HEK293 (cell line): ENCODE results near the gene PLA2G4D.

Experiments used
- CTCF ChIA-PET: fragments of 350-600 bp; formaldehyde crosslinking; extraction: SDS; loops from one replicate; lab custom pipeline; 2021; ENCODE audit warnings: antibody characterized with exemption; lab: Yijun Ruan, JAX
- POLR2A ChIA-PET: fragments of 300-600 bp; formaldehyde crosslinking; extraction: SDS; loops from one replicate; lab custom pipeline; 2020; ENCODE audit warnings: antibody characterized with exemption, inconsistent platforms; lab: Yijun Ruan, JAX
- H3K27ac ChIP-seq: fragments of 200-500 bp; sonication (Bioruptor generic); 2 replicates; pipeline ENCODE4 v1.5.1; 2014; ENCODE audit warnings: low read depth, low read length, control low read depth, inconsistent platforms; ENCODE audit errors: extremely low read depth
- H3K36me3 ChIP-seq, 2 experiments: fragments of 200-500 bp in 1 of 2; sonication (Bioruptor generic) in 1 of 2; 1 replicate in 1 of 2; 2 replicates in 1 of 2; pipeline ENCODE4 v1.5.1; 2014 to 2017; ENCODE audit warnings: inconsistent platforms in 2 of 2, low read length in 2 of 2; ENCODE audit not compliant: control insufficient read depth in 2 of 2, insufficient read depth in 1 of 2
- H3K4me1 ChIP-seq: fragments of 200-500 bp; sonication (Bioruptor generic); 2 replicates; pipeline ENCODE4 v1.5.1; 2014; ENCODE audit warnings: mild to moderate bottlenecking, low read length, inconsistent platforms; ENCODE audit not compliant: control insufficient read depth, insufficient read depth
- H3K4me3 ChIP-seq: 2 replicates; pipeline ENCODE4 v1.5.1; 2011; ENCODE audit warnings: low read depth, mild to moderate bottlenecking, control low read depth, low read length, moderate library complexity
- H3K9me3 ChIP-seq: fragments of 200-500 bp; sonication (Bioruptor generic); 2 replicates; pipeline ENCODE4 v1.5.1; 2014; ENCODE audit warnings: low read depth, low read length, inconsistent platforms; ENCODE audit not compliant: control insufficient read depth, insufficient read depth
- BCL11B ChIP-seq: fragments of 450-650 bp; formaldehyde crosslinking; IDR thresholded peaks from 2 replicates; pipeline ENCODE4 v1.5.1; 2016; ENCODE audit warnings: low read depth, missing biosample characterization, missing genetic modification characterization
- GLI4 ChIP-seq: fragments of 450-650 bp; formaldehyde crosslinking; IDR thresholded peaks from 2 replicates; pipeline ENCODE4 v1.5.1; 2016; ENCODE audit warnings: missing biosample characterization, missing genetic modification characterization
- KLF16 ChIP-seq: fragments of 450-650 bp; formaldehyde crosslinking; IDR thresholded peaks from 2 replicates; pipeline ENCODE4 v1.5.1; 2017; ENCODE audit warnings: missing biosample characterization, missing genetic modification characterization
- MYNN ChIP-seq: fragments of 450-650 bp; formaldehyde crosslinking; IDR thresholded peaks from 2 replicates; pipeline ENCODE4 v1.5.1; 2016; ENCODE audit warnings: missing biosample characterization, missing genetic modification characterization, borderline replicate concordance
- SP3 ChIP-seq: fragments of 450-650 bp; formaldehyde crosslinking; IDR thresholded peaks from 2 replicates; pipeline ENCODE4 v1.5.1; 2016; ENCODE audit warnings: missing biosample characterization, missing genetic modification characterization
- ZEB2 ChIP-seq: fragments of 450-650 bp; formaldehyde crosslinking; IDR thresholded peaks from 2 replicates; pipeline ENCODE4 v1.5.1; 2016; ENCODE audit warnings: missing biosample characterization, missing genetic modification characterization
- ZFP69B ChIP-seq: fragments of 450-650 bp; formaldehyde crosslinking; IDR thresholded peaks from 2 replicates; pipeline ENCODE4 v1.5.1; 2016; ENCODE audit warnings: missing biosample characterization, missing genetic modification characterization
- ZIC2 ChIP-seq: fragments of 450-650 bp; formaldehyde crosslinking; IDR thresholded peaks from 2 replicates; pipeline ENCODE4 v1.5.1; 2016; ENCODE audit warnings: missing biosample characterization, missing genetic modification characterization
- ZNF133 ChIP-seq: fragments of 450-650 bp; formaldehyde crosslinking; IDR thresholded peaks from 2 replicates; pipeline ENCODE4 v1.5.1; 2016; ENCODE audit warnings: missing biosample characterization, missing genetic modification characterization
- ZNF157 ChIP-seq: fragments of 450-650 bp; formaldehyde crosslinking; IDR thresholded peaks from 2 replicates; pipeline ENCODE4 v1.5.1; 2016; ENCODE audit warnings: missing biosample characterization, missing genetic modification characterization
- ZNF169 ChIP-seq: fragments of 450-650 bp; formaldehyde crosslinking; IDR thresholded peaks from 2 replicates; pipeline ENCODE4 v1.5.1; 2016; ENCODE audit warnings: missing biosample characterization, missing genetic modification characterization
- ZNF19 ChIP-seq: fragments of 450-650 bp; formaldehyde crosslinking; IDR thresholded peaks from 2 replicates; pipeline ENCODE4; 2016; ENCODE audit warnings: missing biosample characterization, missing genetic modification characterization, low read depth
- ZNF354C ChIP-seq: fragments of 450-650 bp; formaldehyde crosslinking; IDR thresholded peaks from 2 replicates; pipeline ENCODE4 v1.5.1; 2016; ENCODE audit warnings: missing biosample characterization, missing genetic modification characterization, low read depth, borderline replicate concordance
- ZNF366 ChIP-seq: fragments of 450-650 bp; formaldehyde crosslinking; conservative IDR thresholded peaks from 2 replicates; pipeline ENCODE4 v1.5.1; 2016; ENCODE audit warnings: missing biosample characterization, missing genetic modification characterization
- ZNF426 ChIP-seq: fragments of 450-650 bp; formaldehyde crosslinking; IDR thresholded peaks from 2 replicates; pipeline ENCODE4 v1.5.1; 2017; ENCODE audit warnings: missing biosample characterization, missing genetic modification characterization, mild to moderate bottlenecking, inconsistent platforms, moderate library complexity
- ZNF530 ChIP-seq: fragments of 450-650 bp; formaldehyde crosslinking; IDR thresholded peaks from 2 replicates; pipeline ENCODE4 v1.5.1; 2016; ENCODE audit warnings: low read depth, missing biosample characterization, missing genetic modification characterization
- ZNF621 ChIP-seq: fragments of 450-650 bp; formaldehyde crosslinking; IDR thresholded peaks from 2 replicates; pipeline ENCODE4 v1.5.1; 2017; ENCODE audit warnings: missing biosample characterization, missing genetic modification characterization
- ZNF677 ChIP-seq: fragments of 450-650 bp; IDR thresholded peaks from 2 replicates; pipeline ENCODE4 v1.5.0; 2018; ENCODE audit warnings: missing biosample characterization, mild to moderate bottlenecking, missing genetic modification characterization, moderate library complexity
- ZNF768 ChIP-seq: fragments of 450-650 bp; formaldehyde crosslinking; IDR thresholded peaks from 2 replicates; pipeline ENCODE4 v1.5.1; 2018; ENCODE audit warnings: missing biosample characterization, mild to moderate bottlenecking, missing genetic modification characterization
- ZNF830 ChIP-seq: fragments of 450-650 bp; IDR thresholded peaks from 2 replicates; pipeline ENCODE4 v1.5.0; 2018; ENCODE audit warnings: missing biosample characterization, missing genetic modification characterization, low read depth, mild to moderate bottlenecking, moderate library complexity
- TF ChIP-seq, protein P1 (sequence below): fragments of 450-650 bp; formaldehyde crosslinking; IDR thresholded peaks from 2 replicates; pipeline ENCODE4 v1.5.1; 2016; ENCODE audit warnings: missing biosample characterization, missing genetic modification characterization
- TF ChIP-seq, protein P2 (sequence below): IDR thresholded peaks from 2 replicates; pipeline ENCODE4 v1.6.1; 2011; ENCODE audit warnings: mild to moderate bottlenecking, low read depth, low read length, borderline replicate concordance
- TF ChIP-seq, protein P3 (sequence below): fragments of 450-650 bp; formaldehyde crosslinking; IDR thresholded peaks from 2 replicates; pipeline ENCODE4 v1.5.0; 2017; ENCODE audit warnings: missing biosample characterization, missing genetic modification characterization, borderline replicate concordance

The PLA2G4D gene

DNA sequence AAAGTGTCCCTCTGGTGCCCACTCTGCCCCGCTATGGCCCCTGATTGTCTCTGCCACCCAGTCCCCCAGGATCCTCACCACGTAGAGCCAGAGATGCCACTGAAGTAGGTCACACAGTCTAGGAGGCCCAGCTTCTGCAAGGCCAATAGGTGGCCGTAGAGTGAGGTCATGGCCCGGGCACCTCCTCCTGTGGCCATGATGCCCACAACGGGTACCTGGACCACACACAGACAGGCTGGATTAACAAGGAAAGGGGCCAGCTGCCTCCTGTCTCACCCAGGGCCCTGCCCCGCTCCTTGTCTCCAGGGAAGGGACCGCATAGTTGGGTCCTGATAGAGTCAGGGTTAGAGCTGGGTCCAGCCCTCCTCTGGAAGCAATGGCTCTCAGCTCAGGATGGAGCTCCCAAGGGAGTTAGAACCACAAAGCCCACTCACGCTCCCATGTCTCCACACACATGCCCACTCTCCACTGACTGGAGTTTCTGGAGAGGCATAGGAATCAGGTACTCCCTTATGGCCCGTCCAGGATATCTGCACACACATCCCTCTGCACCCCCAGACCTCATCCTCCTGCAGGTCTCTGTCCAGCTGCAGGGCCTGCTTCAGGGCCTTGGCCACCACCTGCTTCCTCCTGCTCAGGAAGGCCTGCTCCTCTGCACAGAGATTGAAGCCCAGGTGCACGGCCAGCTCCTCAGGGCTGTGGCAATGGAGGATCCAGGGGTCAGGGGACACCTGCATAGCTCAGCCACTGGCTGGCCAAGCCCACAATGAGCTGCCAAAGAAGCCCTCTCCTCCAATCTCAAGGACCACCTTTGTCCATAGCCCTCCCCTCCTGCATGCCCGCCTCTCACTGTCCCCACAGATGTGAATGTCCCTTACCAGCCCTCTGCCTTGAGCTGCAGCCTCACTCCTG, 13.2 kb downstream of the PLA2G4D start:
- Histone ChIP-seq H3K4me1 (no peaks in the 10 kb centered on the region), H3K36me3 (no peaks in the 10 kb centered on the region), H3K9me3 (no peaks in the 10 kb centered on the region), H3K27ac (no peak overlapping the region), H3K4me3 (no peak overlapping the region)
- CTCF ChIA-PET: interaction anchor here (0.6 to 1.2 kb wide), 6 partner anchors 12 to 92 kb away, joined by 3 to 7 read pairs (median 3); no protein-coding TSS in a partner anchor
- POLR2A ChIA-PET: no interaction called here
- TF ChIP-seq KLF16 (tag by site-specific recombination): no peak
- no peak for TF ChIP-seq ZNF354C (tag by site-specific recombination)
- TF ChIP-seq ZFP69B (tag by site-specific recombination): no peak
- no peak for TF ChIP-seq ZNF19 (tag by site-specific recombination)
- TF ChIP-seq, protein P1, sequence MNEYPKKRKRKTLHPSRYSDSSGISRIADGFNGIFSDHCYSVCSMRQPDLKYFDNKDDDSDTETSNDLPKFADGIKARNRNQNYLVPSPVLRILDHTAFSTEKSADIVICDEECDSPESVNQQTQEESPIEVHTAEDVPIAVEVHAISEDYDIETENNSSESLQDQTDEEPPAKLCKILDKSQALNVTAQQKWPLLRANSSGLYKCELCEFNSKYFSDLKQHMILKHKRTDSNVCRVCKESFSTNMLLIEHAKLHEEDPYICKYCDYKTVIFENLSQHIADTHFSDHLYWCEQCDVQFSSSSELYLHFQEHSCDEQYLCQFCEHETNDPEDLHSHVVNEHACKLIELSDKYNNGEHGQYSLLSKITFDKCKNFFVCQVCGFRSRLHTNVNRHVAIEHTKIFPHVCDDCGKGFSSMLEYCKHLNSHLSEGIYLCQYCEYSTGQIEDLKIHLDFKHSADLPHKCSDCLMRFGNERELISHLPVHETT (tag by site-specific recombination): no peak
- no peak for TF ChIP-seq ZNF157
- no peak for TF ChIP-seq ZNF426 (tag by site-specific recombination)
- no peak for TF ChIP-seq ZNF530 (tag by site-specific recombination)
- TF ChIP-seq ZNF621 (tag by site-specific recombination): no peak
- TF ChIP-seq GLI4 (tag by site-specific recombination): no peak
- TF ChIP-seq, protein P2, sequence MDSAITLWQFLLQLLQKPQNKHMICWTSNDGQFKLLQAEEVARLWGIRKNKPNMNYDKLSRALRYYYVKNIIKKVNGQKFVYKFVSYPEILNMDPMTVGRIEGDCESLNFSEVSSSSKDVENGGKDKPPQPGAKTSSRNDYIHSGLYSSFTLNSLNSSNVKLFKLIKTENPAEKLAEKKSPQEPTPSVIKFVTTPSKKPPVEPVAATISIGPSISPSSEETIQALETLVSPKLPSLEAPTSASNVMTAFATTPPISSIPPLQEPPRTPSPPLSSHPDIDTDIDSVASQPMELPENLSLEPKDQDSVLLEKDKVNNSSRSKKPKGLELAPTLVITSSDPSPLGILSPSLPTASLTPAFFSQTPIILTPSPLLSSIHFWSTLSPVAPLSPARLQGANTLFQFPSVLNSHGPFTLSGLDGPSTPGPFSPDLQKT: no peak
- TF ChIP-seq ZNF133: no peak

DNA sequence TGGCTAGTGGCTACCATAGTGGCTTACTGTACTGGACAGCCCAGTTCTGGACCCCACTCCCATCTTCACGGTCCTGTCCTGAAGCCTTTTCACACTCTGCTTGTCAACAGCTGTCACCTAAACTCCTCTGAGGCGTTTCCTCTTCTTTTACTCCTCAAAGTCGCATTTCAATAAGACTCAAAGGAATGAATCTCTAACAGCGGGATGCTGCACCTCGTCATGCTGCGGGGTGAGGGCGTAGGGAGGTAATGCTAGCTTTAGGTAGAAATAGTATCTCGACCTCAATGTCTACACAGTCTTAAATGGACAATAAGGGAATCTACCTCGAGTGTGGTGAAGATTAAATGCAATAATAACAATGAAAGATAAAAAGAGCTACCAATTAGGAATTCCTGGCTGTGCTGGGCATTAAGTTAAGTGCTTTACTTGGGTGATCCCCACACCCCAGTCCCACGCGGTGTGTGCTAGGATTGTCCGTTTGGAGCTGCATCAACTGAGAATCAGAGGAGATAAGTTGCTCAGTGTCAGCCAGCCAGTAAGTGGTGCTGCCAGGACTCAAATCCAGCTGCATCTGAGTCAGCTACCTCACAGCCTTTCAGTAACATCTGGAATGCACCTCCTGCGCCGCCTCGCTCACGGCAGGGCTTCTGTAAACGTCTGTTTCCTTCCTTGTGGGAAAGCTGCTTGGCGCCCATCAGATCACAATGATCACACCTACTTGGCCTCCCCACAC, 14.0 kb downstream of the PLA2G4D start:
- no peaks in the 10 kb centered on the region for H3K36me3 ChIP-seq
- no peaks in the 10 kb centered on the region for H3K4me1 ChIP-seq
- ChIA-PET CTCF (interaction anchor here (0.6 to 0.7 kb wide), 4 partner anchors 10 to 84 kb away, joined by 3 read pairs; no protein-coding TSS in a partner anchor), POLR2A (no interaction called here)
- H3K9me3 ChIP-seq: no peaks in the 10 kb centered on the region
- H3K4me3 ChIP-seq: no peak overlapping the region
- H3K27ac ChIP-seq: no peak overlapping the region
- TF ChIP-seq ZNF677 (no peak), ZNF621 (tag by site-specific recombination) (no peak), ZNF830 (no peak), ZEB2 (no peak), ZNF169 (tag by site-specific recombination) (no peak), ZNF366 (no peak), MYNN (no peak), ZNF157 (no peak), KLF16 (tag by site-specific recombination) (no peak), ZNF133 (no peak)

DNA sequence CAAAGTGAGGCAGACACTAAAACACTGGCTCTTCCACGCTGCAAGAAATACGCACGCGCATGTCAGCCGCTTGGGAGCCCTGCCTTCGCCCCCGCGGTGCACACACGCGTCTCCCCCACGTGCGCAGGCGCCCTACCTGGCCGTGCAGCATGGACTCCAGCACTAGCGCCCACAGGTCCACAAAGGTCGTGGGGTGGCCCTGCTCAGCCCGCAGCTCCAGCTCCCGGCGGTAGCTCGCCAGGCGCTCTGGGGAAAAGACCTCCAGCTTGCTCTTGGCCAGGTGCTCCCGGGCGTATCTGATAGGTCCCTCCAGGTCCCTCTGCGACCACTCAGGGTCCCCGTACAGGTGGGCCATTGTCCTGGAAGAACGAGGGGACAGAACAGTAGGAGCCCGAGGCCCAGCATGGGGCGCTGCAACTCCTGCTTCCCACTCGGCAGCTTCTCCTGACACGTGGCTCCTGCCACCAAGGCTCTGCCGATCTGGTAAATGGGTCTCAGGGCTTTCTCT, 14.9 kb downstream of the PLA2G4D start:
- no peak overlapping the region for H3K27ac ChIP-seq
- ChIA-PET CTCF (interaction anchor here (1.4 to 3.1 kb wide), 3 partner anchors 13 to 58 kb away, joined by 4 to 14 read pairs (median 5); no protein-coding TSS in a partner anchor), POLR2A (no interaction called here)
- H3K4me1 ChIP-seq: no peaks in the 10 kb centered on the region
- no peaks in the 10 kb centered on the region for H3K36me3 ChIP-seq
- H3K4me3 ChIP-seq: no peak overlapping the region
- no peaks in the 10 kb centered on the region for H3K9me3 ChIP-seq
- TF ChIP-seq SP3 (tag by site-specific recombination) (no peak), ZIC2 (tag by site-specific recombination) (no peak), BCL11B (no peak), ZNF768 (tag by site-specific recombination) (no peak)
- TF ChIP-seq, protein P3, sequence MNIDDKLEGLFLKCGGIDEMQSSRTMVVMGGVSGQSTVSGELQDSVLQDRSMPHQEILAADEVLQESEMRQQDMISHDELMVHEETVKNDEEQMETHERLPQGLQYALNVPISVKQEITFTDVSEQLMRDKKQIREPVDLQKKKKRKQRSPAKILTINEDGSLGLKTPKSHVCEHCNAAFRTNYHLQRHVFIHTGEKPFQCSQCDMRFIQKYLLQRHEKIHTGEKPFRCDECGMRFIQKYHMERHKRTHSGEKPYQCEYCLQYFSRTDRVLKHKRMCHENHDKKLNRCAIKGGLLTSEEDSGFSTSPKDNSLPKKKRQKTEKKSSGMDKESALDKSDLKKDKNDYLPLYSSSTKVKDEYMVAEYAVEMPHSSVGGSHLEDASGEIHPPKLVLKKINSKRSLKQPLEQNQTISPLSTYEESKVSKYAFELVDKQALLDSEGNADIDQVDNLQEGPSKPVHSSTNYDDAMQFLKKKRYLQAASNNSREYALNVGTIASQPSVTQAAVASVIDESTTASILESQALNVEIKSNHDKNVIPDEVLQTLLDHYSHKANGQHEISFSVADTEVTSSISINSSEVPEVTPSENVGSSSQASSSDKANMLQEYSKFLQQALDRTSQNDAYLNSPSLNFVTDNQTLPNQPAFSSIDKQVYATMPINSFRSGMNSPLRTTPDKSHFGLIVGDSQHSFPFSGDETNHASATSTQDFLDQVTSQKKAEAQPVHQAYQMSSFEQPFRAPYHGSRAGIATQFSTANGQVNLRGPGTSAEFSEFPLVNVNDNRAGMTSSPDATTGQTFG: no peak
